WTC11 (cell line): ENCODE measurements around the gene AGPAT4.

Source experiments
- CREM ChIP-seq: sonication (generic); formaldehyde crosslinking; IDR thresholded peaks from 2 replicates; pipeline ENCODE4 v1.8.1; 2022; ENCODE audit warnings: mild to moderate bottlenecking, missing genetic modification reagents, moderate library complexity
- ESRRA ChIP-seq: sonication (generic); formaldehyde crosslinking; IDR thresholded peaks from 2 replicates; pipeline ENCODE4 v1.8.1; 2022; ENCODE audit warnings: mild to moderate bottlenecking, missing genetic modification reagents, borderline replicate concordance
- FOXP1 ChIP-seq: sonication (generic); formaldehyde crosslinking; IDR thresholded peaks from 2 replicates; pipeline ENCODE4 v1.8.0; 2022; ENCODE audit warnings: missing genetic modification reagents, mild to moderate bottlenecking, moderate library complexity, borderline replicate concordance
- JUN ChIP-seq: sonication (generic); formaldehyde crosslinking; IDR thresholded peaks from 2 replicates; pipeline ENCODE4 v1.8.0; 2023; ENCODE audit warnings: mild to moderate bottlenecking, missing genetic modification reagents
- KAT7 ChIP-seq: sonication (generic); formaldehyde crosslinking; IDR thresholded peaks from 2 replicates; pipeline ENCODE4 v1.8.1; 2023; ENCODE audit warnings: missing genetic modification reagents, mild to moderate bottlenecking, borderline replicate concordance
- ZNF138 ChIP-seq: sonication (generic); formaldehyde crosslinking; conservative IDR thresholded peaks from 2 replicates; pipeline ENCODE4 v1.8.1; 2022; ENCODE audit warnings: mild to moderate bottlenecking, moderate library complexity, missing genetic modification reagents
- ZNF232 ChIP-seq: sonication (generic); formaldehyde crosslinking; IDR thresholded peaks from 2 replicates; pipeline ENCODE4 v1.8.0; 2022; ENCODE audit warnings: mild to moderate bottlenecking, missing genetic modification reagents
- TF ChIP-seq, protein P1 (sequence below): sonication (generic); formaldehyde crosslinking; IDR thresholded peaks from 2 replicates; pipeline ENCODE4 v1.8.0; 2022; ENCODE audit warnings: mild to moderate bottlenecking, missing genetic modification reagents
- TF ChIP-seq, protein P2 (sequence below): fragments of 200-600 bp; IDR thresholded peaks from 2 replicates; pipeline ENCODE4 v1.8.0; 2022; ENCODE audit warnings: antibody characterized with exemption
- TF ChIP-seq, protein P3 (sequence below): sonication (generic); formaldehyde crosslinking; IDR thresholded peaks from 2 replicates; pipeline ENCODE4 v1.8.0; 2022; ENCODE audit warnings: mild to moderate bottlenecking, missing genetic modification reagents
- TF ChIP-seq, protein P4 (sequence below): sonication (generic); formaldehyde crosslinking; IDR thresholded peaks from 2 replicates; pipeline ENCODE4 v1.8.0; 2023; ENCODE audit warnings: missing genetic modification reagents

DNA sequence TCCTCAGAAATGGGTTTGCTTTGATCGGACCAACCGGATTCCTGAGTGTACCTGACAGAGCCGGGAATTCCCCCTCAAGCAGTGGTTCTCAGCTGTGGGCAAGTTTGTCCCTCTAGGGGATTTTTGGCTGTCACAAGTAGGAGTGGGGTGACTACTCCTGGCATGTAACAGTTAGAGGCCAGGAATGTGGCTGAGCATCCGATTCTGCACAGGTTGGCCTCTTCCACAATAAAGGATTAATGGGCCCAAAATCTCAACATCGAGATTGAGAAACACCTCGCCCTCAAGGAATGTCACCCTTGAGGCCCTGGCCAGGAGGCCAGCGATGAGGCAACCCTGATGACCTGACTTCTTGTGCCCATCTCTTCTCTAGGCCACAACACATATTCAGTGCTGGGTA is 7.9 kb downstream of the AGPAT4 start:
- TF ChIP-seq, protein P1, sequence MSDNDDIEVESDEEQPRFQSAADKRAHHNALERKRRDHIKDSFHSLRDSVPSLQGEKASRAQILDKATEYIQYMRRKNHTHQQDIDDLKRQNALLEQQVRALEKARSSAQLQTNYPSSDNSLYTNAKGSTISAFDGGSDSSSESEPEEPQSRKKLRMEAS (CRISPR knock-in tag): no peak
- TF ChIP-seq KAT7 (CRISPR knock-in tag) (no peak), FOXP1 (CRISPR knock-in tag) (no peak), JUN (CRISPR knock-in tag) (no peak), CREM (CRISPR knock-in tag) (no peak), ESRRA (CRISPR knock-in tag) (no peak), ZNF232 (CRISPR knock-in tag) (no peak), ZNF138 (CRISPR knock-in tag) (no peak)
- TF ChIP-seq, protein P2, sequence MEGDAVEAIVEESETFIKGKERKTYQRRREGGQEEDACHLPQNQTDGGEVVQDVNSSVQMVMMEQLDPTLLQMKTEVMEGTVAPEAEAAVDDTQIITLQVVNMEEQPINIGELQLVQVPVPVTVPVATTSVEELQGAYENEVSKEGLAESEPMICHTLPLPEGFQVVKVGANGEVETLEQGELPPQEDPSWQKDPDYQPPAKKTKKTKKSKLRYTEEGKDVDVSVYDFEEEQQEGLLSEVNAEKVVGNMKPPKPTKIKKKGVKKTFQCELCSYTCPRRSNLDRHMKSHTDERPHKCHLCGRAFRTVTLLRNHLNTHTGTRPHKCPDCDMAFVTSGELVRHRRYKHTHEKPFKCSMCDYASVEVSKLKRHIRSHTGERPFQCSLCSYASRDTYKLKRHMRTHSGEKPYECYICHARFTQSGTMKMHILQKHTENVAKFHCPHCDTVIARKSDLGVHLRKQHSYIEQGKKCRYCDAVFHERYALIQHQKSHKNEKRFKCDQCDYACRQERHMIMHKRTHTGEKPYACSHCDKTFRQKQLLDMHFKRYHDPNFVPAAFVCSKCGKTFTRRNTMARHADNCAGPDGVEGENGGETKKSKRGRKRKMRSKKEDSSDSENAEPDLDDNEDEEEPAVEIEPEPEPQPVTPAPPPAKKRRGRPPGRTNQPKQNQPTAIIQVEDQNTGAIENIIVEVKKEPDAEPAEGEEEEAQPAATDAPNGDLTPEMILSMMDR: no peak
- TF ChIP-seq, protein P3, sequence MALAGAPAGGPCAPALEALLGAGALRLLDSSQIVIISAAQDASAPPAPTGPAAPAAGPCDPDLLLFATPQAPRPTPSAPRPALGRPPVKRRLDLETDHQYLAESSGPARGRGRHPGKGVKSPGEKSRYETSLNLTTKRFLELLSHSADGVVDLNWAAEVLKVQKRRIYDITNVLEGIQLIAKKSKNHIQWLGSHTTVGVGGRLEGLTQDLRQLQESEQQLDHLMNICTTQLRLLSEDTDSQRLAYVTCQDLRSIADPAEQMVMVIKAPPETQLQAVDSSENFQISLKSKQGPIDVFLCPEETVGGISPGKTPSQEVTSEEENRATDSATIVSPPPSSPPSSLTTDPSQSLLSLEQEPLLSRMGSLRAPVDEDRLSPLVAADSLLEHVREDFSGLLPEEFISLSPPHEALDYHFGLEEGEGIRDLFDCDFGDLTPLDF (CRISPR knock-in tag): no peak
- TF ChIP-seq, protein P4, sequence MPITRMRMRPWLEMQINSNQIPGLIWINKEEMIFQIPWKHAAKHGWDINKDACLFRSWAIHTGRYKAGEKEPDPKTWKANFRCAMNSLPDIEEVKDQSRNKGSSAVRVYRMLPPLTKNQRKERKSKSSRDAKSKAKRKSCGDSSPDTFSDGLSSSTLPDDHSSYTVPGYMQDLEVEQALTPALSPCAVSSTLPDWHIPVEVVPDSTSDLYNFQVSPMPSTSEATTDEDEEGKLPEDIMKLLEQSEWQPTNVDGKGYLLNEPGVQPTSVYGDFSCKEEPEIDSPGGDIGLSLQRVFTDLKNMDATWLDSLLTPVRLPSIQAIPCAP (CRISPR knock-in tag): no peak
